Measurements from ENCODE around the gene IRF9.

Gene IRF9

DNA sequence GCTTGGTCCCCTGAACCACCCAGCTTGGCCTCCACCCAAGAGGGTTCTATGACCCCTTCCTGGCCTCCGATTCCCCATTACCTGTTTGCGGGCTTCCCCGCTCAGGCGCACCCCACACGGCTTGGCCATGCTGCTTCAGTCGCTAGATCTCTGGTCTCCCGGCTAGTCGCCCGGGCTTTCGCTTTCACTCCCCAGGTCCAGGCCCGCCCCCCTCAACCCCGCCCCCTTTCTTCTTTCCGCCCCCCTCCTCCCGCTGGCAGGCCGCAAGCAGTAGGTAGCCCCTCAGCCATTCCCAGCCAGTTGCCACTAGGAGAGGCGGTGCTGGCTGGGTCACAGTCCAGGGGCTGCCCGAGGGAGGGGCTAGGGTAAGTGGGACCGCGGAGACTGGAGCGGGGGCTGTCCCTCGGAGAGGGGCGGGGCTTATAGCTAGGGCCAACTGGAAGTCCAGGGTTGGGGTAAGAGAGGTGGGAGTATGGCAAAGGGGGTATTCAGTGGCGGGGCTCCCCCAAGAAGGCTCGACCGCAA is 14.6 kb upstream of the IRF9 start, which contains the start of gene PSME2:
Gene PSME2, minus strand, starts transcription at position 158 of the 525 bp plus-strand sequence. Its CDS starts 29 bp downstream, at position 129.
- H3K27ac Mint-ChIP-seq (ENCODE audit: low read depth), result peak within 1 kb of the TSS; percentile 92
- peaks cover 65% of the 10 kb centered on the region for H3K4me1 Mint-ChIP-seq
- peak within 1 kb of the TSS; percentile 98 for H3K4me3 Mint-ChIP-seq
- peaks cover 35% of the 10 kb centered on the region for H3K36me3 Mint-ChIP-seq (ENCODE audit: insufficient read depth)
- peak; percentile 54 for ATAC-seq (replicated peaks; ENCODE audit: extremely low read depth, poor library complexity, severe bottlenecking)
- no peaks in the 10 kb centered on the region for H3K27me3 Mint-ChIP-seq
- DNase-seq (ENCODE audit: low spot score in 2 of 2), result peak; percentile 71 to 75
- H3K9me3 Mint-ChIP-seq, result no peaks in the 10 kb centered on the region

DNA sequence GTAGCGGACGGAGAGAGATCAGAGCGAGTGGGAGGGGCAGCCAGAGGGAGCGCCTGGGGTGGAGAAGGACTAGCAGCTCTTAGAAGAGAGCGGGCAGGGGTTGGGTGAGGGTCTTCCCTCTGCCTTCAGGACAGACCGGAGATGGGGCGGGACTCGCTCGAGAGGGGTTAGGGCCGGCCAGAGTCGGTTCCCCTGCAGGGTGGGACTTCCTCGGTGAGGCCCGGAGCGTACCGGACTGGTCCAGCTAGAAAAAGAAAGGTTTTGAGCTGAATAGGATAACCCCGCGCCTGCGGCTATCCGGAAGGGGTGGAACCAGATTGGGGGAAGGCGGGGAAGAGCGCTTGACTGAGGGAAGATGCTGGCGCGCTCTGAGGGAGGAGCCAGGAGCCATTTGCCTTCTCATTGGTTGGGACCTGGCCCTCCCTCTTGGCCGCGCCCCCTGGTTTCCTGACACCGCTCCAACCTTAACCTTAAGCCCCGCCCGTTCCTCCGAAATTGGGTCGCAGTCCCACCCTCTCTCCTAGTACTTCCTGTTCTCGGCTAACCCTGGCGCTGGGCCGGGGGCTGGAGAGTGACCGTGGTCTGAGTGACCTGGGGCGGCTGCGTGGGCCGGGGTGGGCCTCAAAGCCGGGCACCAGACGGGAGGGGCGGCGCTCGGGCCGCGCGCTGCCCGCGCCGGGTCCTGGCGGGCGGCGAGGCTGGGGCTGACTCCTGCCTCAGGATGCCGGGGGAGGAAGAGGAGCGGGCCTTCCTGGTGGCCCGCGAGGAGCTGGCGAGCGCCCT is 13.9 kb upstream of the IRF9 start, which contains the start of gene RNF31:
Gene RNF31, plus strand, starts transcription at position 521 of the 783 bp plus-strand sequence. Its CDS starts 201 bp downstream, at position 722.
- peak; percentile 92 for ATAC-seq (replicated peaks; ENCODE audit: extremely low read depth, poor library complexity, severe bottlenecking)
- Mint-ChIP-seq H3K36me3 (ENCODE audit: insufficient read depth) (peaks cover 37% of the 10 kb centered on the region), H3K4me1 (peaks cover 65% of the 10 kb centered on the region)

DNA sequence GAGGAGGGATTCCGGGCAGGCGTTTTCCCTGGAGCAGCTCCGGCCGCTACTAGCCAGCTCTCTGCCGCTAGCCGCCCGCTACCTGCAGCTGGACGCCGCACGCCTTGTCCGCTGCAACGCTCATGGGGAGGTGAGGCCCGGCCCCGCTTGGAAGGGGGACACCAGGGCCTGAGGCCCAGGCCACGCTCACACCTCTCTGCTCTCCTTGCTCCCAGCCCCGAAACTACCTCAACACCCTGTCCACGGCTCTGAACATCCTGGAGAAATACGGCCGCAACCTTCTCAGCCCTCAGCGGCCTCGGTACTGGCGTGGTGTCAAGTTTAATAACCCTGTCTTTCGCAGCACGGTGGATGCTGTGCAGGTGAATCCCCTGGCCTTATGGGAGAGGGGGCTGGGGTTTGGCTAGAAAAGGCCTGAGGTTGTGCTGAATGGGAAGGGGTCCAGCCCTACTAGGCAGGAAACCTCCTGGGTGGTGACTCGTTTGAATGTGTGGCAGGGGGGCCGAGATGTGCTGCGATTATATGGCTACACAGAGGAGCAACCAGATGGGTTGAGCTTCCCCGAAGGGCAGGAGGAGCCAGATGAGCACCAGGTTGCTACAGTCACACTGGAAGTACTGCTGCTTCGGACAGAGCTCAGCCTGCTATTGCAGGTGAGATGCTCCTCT is 13.2 kb upstream of the IRF9 start:
- H3K27ac Mint-ChIP-seq (ENCODE audit: low read depth), result peak overlapping the region; percentile 92
- H3K4me1 Mint-ChIP-seq, result peaks cover 62% of the 10 kb centered on the region
- peak overlapping the region; percentile 98 for H3K4me3 Mint-ChIP-seq
- DNase-seq (ENCODE audit: low spot score in 2 of 2) (no peak), ATAC-seq (replicated peaks; ENCODE audit: extremely low read depth, poor library complexity, severe bottlenecking) (no peak)
- H3K36me3 Mint-ChIP-seq (ENCODE audit: insufficient read depth), result peaks cover 39% of the 10 kb centered on the region
- H3K9me3 Mint-ChIP-seq, result no peaks in the 10 kb centered on the region
- no peaks in the 10 kb centered on the region for H3K27me3 Mint-ChIP-seq

More for the DNA sequence above, 13.9 kb upstream of the IRF9 start, which contains the start of gene RNF31:
- Mint-ChIP-seq H3K9me3 (no peaks in the 10 kb centered on the region), H3K4me3 (peak within 1 kb of the TSS; percentile 98), H3K27ac (ENCODE audit: low read depth) (peak within 1 kb of the TSS; percentile 92), H3K27me3 (no peaks in the 10 kb centered on the region)
- peak; percentile 92 to 94 for DNase-seq (ENCODE audit: low spot score in 2 of 2)

DNA sequence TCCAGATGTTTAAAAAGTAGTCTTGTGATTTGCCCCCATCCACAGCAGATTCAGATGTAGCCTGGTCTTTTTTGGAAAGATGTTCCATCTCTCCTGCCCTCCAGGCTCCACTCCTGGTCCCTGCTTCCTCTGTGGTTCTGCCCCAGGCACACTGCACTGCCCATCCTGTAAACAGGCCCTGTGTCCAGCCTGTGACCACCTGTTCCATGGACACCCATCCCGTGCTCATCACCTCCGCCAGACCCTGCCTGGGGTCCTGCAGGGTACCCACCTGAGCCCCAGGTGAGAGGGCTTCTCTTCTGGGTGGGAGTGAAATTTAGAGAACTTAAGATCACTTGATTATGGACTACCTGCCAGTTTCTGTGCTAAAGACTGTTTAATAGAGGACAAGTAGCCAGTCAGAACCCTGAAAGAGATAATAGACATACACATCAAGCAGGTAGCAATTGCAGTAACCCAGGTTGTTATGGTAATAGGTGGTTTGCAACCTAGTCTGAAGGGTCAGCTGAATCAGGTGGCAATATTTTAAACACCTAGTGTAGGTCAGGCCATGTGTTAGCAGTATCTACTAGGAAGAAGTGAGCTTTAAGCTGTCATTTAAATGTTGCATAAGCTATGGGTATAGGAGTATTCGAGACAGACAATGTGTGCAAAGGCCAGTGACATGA is 11.6 kb upstream of the IRF9 start:
- DNase-seq (ENCODE audit: low spot score in 2 of 2) (no peak), ATAC-seq (replicated peaks; ENCODE audit: extremely low read depth, poor library complexity, severe bottlenecking) (no peak)
- H3K27me3 Mint-ChIP-seq, result no peaks in the 10 kb centered on the region
- H3K36me3 Mint-ChIP-seq (ENCODE audit: insufficient read depth), result peaks cover 43% of the 10 kb centered on the region
- H3K4me1 Mint-ChIP-seq, result peaks cover 52% of the 10 kb centered on the region
- H3K27ac Mint-ChIP-seq (ENCODE audit: low read depth), result no peak overlapping the region
- H3K4me3 Mint-ChIP-seq, result peak overlapping the region; percentile 98
- no peaks in the 10 kb centered on the region for H3K9me3 Mint-ChIP-seq

DNA sequence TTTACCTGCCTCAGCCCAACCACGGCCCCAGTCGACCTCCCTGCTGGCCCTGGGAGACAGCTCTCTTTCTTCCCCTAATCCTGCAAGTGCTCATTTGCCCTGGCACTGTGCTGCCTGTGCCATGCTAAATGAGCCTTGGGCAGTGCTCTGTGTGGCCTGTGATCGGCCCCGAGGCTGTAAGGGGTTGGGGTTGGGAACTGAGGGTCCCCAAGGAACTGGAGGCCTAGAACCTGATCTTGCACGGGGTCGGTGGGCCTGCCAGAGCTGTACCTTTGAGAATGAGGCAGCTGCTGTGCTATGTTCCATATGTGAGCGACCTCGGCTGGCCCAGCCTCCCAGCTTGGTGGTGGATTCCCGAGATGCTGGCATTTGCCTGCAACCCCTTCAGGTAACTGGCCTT is 11.0 kb upstream of the IRF9 start:
- peaks cover 46% of the 10 kb centered on the region for H3K4me1 Mint-ChIP-seq
- no peak for DNase-seq (ENCODE audit: low spot score in 2 of 2)
- no peak overlapping the region for H3K4me3 Mint-ChIP-seq

DNA sequence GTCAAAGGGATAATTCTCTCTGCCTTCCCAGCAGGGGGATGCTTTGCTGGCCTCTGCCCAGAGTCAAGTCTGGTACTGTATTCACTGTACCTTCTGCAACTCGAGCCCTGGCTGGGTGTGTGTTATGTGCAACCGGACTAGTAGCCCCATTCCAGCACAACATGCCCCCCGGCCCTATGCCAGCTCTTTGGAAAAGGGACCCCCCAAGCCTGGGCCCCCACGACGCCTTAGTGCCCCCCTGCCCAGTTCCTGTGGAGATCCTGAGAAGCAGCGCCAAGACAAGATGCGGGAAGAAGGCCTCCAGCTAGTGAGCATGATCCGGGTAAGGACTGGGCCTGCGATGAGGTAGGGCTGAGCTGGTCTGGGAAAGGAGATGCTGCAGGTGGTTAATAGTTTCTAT is 10.5 kb upstream of the IRF9 start:
- no peak for ATAC-seq (replicated peaks; ENCODE audit: extremely low read depth, poor library complexity, severe bottlenecking)
- Mint-ChIP-seq H3K4me3 (no peak overlapping the region), H3K4me1 (peaks cover 43% of the 10 kb centered on the region), H3K27ac (ENCODE audit: low read depth) (no peak overlapping the region), H3K27me3 (no peaks in the 10 kb centered on the region), H3K9me3 (no peaks in the 10 kb centered on the region), H3K36me3 (ENCODE audit: insufficient read depth) (peaks cover 47% of the 10 kb centered on the region)
- DNase-seq (ENCODE audit: low spot score in 2 of 2), result no peak

More for the DNA sequence above, 11.0 kb upstream of the IRF9 start:
- ATAC-seq (replicated peaks; ENCODE audit: extremely low read depth, poor library complexity, severe bottlenecking), result no peak
- Mint-ChIP-seq H3K27ac (ENCODE audit: low read depth) (no peak overlapping the region), H3K9me3 (no peaks in the 10 kb centered on the region), H3K27me3 (no peaks in the 10 kb centered on the region), H3K36me3 (ENCODE audit: insufficient read depth) (peaks cover 49% of the 10 kb centered on the region)

DNA sequence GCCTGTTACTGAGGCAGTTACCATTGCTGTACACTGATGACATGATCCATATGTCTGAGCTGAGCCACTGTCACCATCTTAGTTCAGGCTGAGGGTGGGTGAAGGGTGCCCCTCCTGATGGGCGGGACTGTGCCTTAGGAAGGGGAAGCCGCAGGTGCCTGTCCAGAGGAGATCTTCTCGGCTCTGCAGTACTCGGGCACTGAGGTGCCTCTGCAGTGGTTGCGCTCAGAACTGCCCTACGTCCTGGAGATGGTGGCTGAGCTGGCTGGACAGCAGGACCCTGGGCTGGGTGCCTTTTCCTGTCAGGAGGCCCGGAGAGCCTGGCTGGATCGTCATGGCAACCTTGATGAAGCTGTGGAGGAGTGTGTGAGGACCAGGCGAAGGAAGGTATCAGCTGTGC is 10.1 kb upstream of the IRF9 start:
- Mint-ChIP-seq H3K36me3 (ENCODE audit: insufficient read depth) (peaks cover 48% of the 10 kb centered on the region), H3K27ac (ENCODE audit: low read depth) (no peak overlapping the region)

DNA sequence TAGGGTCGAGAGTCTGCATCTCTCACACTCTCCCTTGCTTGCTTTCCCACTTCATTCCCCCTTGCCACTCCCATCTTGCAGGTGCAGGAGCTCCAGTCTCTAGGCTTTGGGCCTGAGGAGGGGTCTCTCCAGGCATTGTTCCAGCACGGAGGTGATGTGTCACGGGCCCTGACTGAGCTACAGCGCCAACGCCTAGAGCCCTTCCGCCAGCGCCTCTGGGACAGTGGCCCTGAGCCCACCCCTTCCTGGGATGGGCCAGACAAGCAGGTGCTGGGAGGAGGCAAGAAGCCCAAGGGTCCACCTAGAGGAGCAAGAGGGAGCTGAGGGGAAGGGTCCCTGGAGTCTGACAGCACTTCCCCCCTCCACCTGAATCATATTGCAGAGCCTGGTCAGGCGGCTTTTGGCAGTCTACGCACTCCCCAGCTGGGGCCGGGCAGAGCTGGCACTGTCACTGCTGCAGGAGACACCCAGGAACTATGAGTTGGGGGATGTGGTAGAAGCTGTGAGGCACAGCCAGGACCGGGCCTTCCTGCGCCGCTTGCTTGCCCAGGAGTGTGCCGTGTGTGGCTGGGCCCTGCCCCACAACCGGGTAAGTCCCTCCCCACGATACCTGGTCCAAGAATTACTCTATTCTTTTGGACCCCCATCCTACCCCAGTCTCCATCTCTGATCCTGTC is 9.5 kb upstream of the IRF9 start:
- DNase-seq (ENCODE audit: low spot score in 2 of 2) (no peak), ATAC-seq (replicated peaks; ENCODE audit: extremely low read depth, poor library complexity, severe bottlenecking) (no peak)
- H3K27ac Mint-ChIP-seq (ENCODE audit: low read depth), result no peak overlapping the region
- H3K36me3 Mint-ChIP-seq (ENCODE audit: insufficient read depth), result peaks cover 49% of the 10 kb centered on the region
- no peak overlapping the region for H3K4me3 Mint-ChIP-seq
- no peaks in the 10 kb centered on the region for H3K9me3 Mint-ChIP-seq
- peaks cover 38% of the 10 kb centered on the region for H3K4me1 Mint-ChIP-seq
- no peaks in the 10 kb centered on the region for H3K27me3 Mint-ChIP-seq

More for the DNA sequence above, 10.1 kb upstream of the IRF9 start:
- Mint-ChIP-seq H3K4me1 (peaks cover 43% of the 10 kb centered on the region), H3K9me3 (no peaks in the 10 kb centered on the region), H3K4me3 (no peak overlapping the region), H3K27me3 (no peaks in the 10 kb centered on the region)
- DNase-seq (ENCODE audit: low spot score in 2 of 2) (no peak), ATAC-seq (replicated peaks; ENCODE audit: extremely low read depth, poor library complexity, severe bottlenecking) (no peak)

DNA sequence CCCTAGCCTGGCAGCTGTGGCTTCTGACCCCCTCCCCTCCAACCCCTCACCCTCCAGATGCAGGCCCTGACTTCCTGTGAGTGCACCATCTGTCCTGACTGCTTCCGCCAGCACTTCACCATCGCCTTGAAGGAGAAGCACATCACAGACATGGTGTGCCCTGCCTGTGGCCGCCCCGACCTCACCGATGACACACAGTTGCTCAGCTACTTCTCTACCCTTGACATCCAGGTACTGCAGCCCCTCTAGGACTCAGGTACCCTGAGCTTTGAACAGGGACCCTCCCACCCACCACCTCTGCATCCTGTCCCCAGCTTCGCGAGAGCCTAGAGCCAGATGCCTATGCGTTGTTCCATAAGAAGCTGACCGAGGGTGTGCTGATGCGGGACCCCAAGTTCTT is 6.0 kb upstream of the IRF9 start:
- Mint-ChIP-seq H3K36me3 (ENCODE audit: insufficient read depth) (peaks cover 53% of the 10 kb centered on the region), H3K27me3 (no peaks in the 10 kb centered on the region), H3K27ac (ENCODE audit: low read depth) (no peak overlapping the region)

DNA sequence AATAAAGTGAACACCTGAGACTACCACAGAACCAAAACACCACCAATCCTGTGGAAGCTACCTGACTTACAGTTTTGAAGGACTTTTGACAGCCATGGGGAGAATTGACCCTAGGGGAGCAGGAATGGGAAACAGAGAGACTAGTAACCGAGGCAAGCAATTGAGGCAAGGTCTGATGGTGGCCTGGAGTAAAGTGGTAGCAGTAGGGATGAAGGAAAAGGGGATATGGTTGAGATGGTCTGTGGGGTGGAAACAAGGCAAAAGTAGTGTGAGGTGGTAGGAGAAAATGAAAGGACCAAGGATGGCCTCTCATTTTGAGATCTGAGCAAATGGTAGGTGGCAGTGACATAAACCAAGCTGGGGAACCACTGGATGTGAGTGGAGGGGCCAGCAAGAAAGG is 4.2 kb upstream of the IRF9 start:
- ATAC-seq (replicated peaks; ENCODE audit: extremely low read depth, poor library complexity, severe bottlenecking) (no peak), DNase-seq (ENCODE audit: low spot score in 2 of 2) (no peak)
- peaks cover 20% of the 10 kb centered on the region for H3K4me1 Mint-ChIP-seq
- no peaks in the 10 kb centered on the region for H3K9me3 Mint-ChIP-seq
- H3K36me3 Mint-ChIP-seq (ENCODE audit: insufficient read depth), result peaks cover 62% of the 10 kb centered on the region
- H3K4me3 Mint-ChIP-seq, result no peak overlapping the region
- no peak overlapping the region for H3K27ac Mint-ChIP-seq (ENCODE audit: low read depth)
- no peaks in the 10 kb centered on the region for H3K27me3 Mint-ChIP-seq

More for the DNA sequence above, 6.0 kb upstream of the IRF9 start:
- H3K4me1 Mint-ChIP-seq, result peaks cover 15% of the 10 kb centered on the region
- DNase-seq (ENCODE audit: low spot score in 2 of 2), result no peak
- no peak for ATAC-seq (replicated peaks; ENCODE audit: extremely low read depth, poor library complexity, severe bottlenecking)
- no peaks in the 10 kb centered on the region for H3K9me3 Mint-ChIP-seq
- no peak overlapping the region for H3K4me3 Mint-ChIP-seq

DNA sequence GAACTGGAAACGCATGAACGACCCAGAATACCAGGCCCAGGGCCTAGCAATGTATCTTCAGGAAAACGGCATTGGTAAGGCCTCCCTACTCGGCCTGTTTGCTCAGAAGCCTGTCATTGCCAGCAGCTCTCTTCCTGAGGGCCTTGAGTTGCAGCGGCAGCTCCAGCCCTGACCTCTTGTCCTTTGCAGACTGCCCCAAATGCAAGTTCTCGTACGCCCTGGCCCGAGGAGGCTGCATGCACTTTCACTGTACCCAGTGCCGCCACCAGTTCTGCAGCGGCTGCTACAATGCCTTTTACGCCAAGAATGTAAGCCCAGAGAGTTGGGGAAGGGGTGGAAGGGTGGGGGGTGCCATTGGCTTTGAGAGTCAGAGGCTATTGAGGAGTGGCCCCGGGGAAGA is 3.7 kb upstream of the IRF9 start:
- no peak overlapping the region for H3K27ac Mint-ChIP-seq (ENCODE audit: low read depth)
- ATAC-seq (replicated peaks; ENCODE audit: extremely low read depth, poor library complexity, severe bottlenecking) (no peak), DNase-seq (ENCODE audit: low spot score in 2 of 2) (no peak)
- no peak overlapping the region for H3K4me3 Mint-ChIP-seq
- H3K36me3 Mint-ChIP-seq (ENCODE audit: insufficient read depth), result peaks cover 63% of the 10 kb centered on the region
- H3K9me3 Mint-ChIP-seq, result no peaks in the 10 kb centered on the region
- peaks cover 25% of the 10 kb centered on the region for H3K4me1 Mint-ChIP-seq
- H3K27me3 Mint-ChIP-seq, result no peaks in the 10 kb centered on the region

Measured in central memory CD8-positive, alpha-beta T cell (primary cell).